ENCODE measurements around the gene LMAN2L. TPM values are rescaled to one million over a fixed set of nuclear protein-coding genes. Genes with fewer than 3 reads are reported as not detected.

LMAN2L gene
- total RNA-seq, 4 donors from 2014 or later, result 10.2 to 21.2 (median 16.8) TPM

DNA sequence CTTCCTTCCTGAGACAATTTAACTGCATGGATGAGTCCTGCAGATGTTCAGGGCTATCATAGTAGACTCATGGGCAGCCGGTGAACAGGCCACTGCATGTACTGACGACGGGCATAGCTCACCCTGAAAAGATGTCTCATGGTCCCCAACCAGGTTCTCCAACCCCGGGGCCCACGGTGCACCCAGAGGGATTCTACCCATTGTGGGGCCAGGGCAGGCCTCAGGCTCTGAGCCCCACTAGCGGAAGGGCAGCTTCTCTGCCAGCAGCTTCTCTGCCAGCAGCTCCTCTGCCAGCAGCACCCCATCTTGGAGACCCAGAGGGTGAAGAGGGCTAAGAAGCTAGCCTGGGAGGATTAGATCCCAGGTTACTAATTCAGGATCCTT is 17.6 kb upstream of the LMAN2L start:
- H3K4me3 ChIP-seq, result no peak overlapping the region
- DNase-seq (ENCODE audit: low spot score in 2 of 2), result no peak
- 87 to 100% methylated on average over 3 to 4 of the region's 6 CpGs for WGBS, 2 donors
- no peaks in the 10 kb centered on the region for H3K9me3 ChIP-seq
- no peaks in the 10 kb centered on the region for H3K27me3 ChIP-seq
- peaks cover 0 to 28% (median 19%) of the 10 kb centered on the region in 4 donors for H3K4me1 ChIP-seq
- no peaks in the 10 kb centered on the region for H3K36me3 ChIP-seq
- TF ChIP-seq CTCF (IDR thresholded peaks at IDR 0.05) (no peak), POLR2A (IDR thresholded peaks at IDR 0.05) (no peak), EP300 (IDR thresholded peaks at IDR 0.05) (no peak)
- H3K27ac ChIP-seq, result no peak overlapping the region

- H3K27ac ChIP-seq, result no peak overlapping the region
- WGBS, 2 donors, result 74 to 79% methylated on average over 5 of the region's 5 CpGs
- peaks cover 0 to 23% (median 14%) of the 10 kb centered on the region in 4 donors for H3K4me1 ChIP-seq
- H3K4me3 ChIP-seq, result no peak overlapping the region
- H3K36me3 ChIP-seq, result no peaks in the 10 kb centered on the region
- no peak for DNase-seq (ENCODE audit: low spot score in 2 of 2)
- TF ChIP-seq CTCF (IDR thresholded peaks at IDR 0.05) (no peak), POLR2A (IDR thresholded peaks at IDR 0.05) (no peak), EP300 (IDR thresholded peaks at IDR 0.05) (no peak)
- no peaks in the 10 kb centered on the region for H3K27me3 ChIP-seq
- no peaks in the 10 kb centered on the region for H3K9me3 ChIP-seq
Measured at GRCh38 chr2:96756788-96757476, 17.1 kb upstream of the LMAN2L start.

GRCh38 chr2:96754317-96754716 is 14.5 kb upstream of the LMAN2L start:
- no peak for DNase-seq (ENCODE audit: low spot score in 2 of 2)
- TF ChIP-seq POLR2A (IDR thresholded peaks at IDR 0.05) (no peak), EP300 (IDR thresholded peaks at IDR 0.05) (no peak), CTCF (IDR thresholded peaks at IDR 0.05) (no peak)
- no peak overlapping the region for H3K4me3 ChIP-seq
- no peaks in the 10 kb centered on the region for H3K36me3 ChIP-seq
- H3K9me3 ChIP-seq, result no peaks in the 10 kb centered on the region
- no peaks in the 10 kb centered on the region for H3K27me3 ChIP-seq
- no peak overlapping the region for H3K27ac ChIP-seq
- H3K4me1 ChIP-seq, result peaks cover 0 to 2% (median 0%) of the 10 kb centered on the region in 4 donors

GRCh38 chr2:96753661-96754282 is 13.9 kb upstream of the LMAN2L start:
- H3K27me3 ChIP-seq, result no peaks in the 10 kb centered on the region
- no peak overlapping the region for H3K4me3 ChIP-seq
- no peaks in the 10 kb centered on the region for H3K9me3 ChIP-seq
- DNase-seq (ENCODE audit: low spot score in 2 of 2), result no peak
- TF ChIP-seq EP300 (IDR thresholded peaks at IDR 0.05), result no peak
- H3K4me1 ChIP-seq, result no peaks in the 10 kb centered on the region
- WGBS, 2 donors, result 62 to 70% methylated on average over 7 of the region's 7 CpGs
- H3K36me3 ChIP-seq, result no peaks in the 10 kb centered on the region
- no peak overlapping the region for H3K27ac ChIP-seq

DNA sequence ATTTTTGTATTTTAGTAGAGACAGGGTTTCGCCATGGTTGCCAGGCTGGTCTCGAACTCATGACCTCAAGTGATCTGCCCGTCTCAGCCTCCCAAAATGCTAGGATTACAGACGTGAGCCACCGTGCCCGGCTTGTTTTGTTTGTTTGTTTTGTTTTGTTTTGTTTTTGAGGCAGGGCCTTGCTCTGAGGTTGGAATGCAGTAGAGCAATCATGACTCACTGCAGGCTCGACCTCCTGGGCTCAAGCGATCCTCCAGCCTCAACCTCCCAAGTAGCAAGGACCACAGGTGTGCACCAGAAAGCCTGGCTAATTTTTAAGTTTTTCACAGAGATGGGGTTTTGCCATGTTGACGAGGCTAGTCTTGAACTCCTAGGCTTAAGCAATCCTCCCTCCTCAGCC is 11.9 kb upstream of the LMAN2L start:
- no peak for TF ChIP-seq EP300 (IDR thresholded peaks at IDR 0.05)
- TF ChIP-seq POLR2A (IDR thresholded peaks at IDR 0.05), result no peak
- no peak for TF ChIP-seq CTCF (IDR thresholded peaks at IDR 0.05)
- peaks cover 0 to 16% (median 3%) of the 10 kb centered on the region in 4 donors for H3K4me1 ChIP-seq
- no peak for DNase-seq (ENCODE audit: low spot score in 2 of 2)
- 80 to 90% methylated on average over 9 of the region's 9 CpGs for WGBS, 2 donors
- no peaks in the 10 kb centered on the region for H3K36me3 ChIP-seq
- H3K9me3 ChIP-seq, result no peaks in the 10 kb centered on the region
- no peaks in the 10 kb centered on the region for H3K27me3 ChIP-seq
- H3K4me3 ChIP-seq, result no peak overlapping the region
- H3K27ac ChIP-seq, result no peak overlapping the region
